CD14-positive monocyte (primary cell): ENCODE results near the gene MGAT5. TPM values are rescaled to one million over a fixed set of nuclear protein-coding genes. Genes with fewer than 3 reads are reported as not detected.

Experiments
- DNase-seq, 3 donors: peaks; one replicate each; pipeline ENCODE4 v3.0.0-alpha.2; 2011 to 2022
- H2AFZ ChIP-seq: 2 replicates; pipeline ENCODE4 v1.6.0; 2012; ENCODE audit warnings: mild to moderate bottlenecking, low read depth, low read length, inconsistent platforms; ENCODE audit not compliant: insufficient read depth, poor library complexity, severe bottlenecking
- H3K27ac ChIP-seq, 2 donors: 1 replicate in 1 of 2; 2 replicates in 1 of 2; pipeline ENCODE4 v1.5.1; 2012 to 2013; ENCODE audit warnings: low read length in 2 of 2, control low read depth in 1 of 2, inconsistent platforms in 1 of 2, low read depth in 1 of 2, mild to moderate bottlenecking in 1 of 2
- H3K27me3 ChIP-seq, 2 donors: one replicate each; pipeline versions ENCODE4 v1.6.0 to v1.6.1; 2011 to 2013; ENCODE audit warnings: low read length in 2 of 2; ENCODE audit not compliant: control insufficient read depth in 2 of 2, insufficient read depth in 2 of 2
- H3K36me3 ChIP-seq, 2 donors: replicated peaks in 1 of 2; 1 replicate in 1 of 2; 2 replicates in 1 of 2; pipeline versions ENCODE4 v1.5.1 to v1.6.1; 2012 to 2013; ENCODE audit warnings: low read length in 2 of 2, control low read depth in 1 of 2, inconsistent platforms in 1 of 2, mild to moderate bottlenecking in 1 of 2; ENCODE audit not compliant: insufficient read depth in 2 of 2, control insufficient read depth in 1 of 2
- H3K4me1 ChIP-seq, 2 donors: 1 replicate in 1 of 2; 2 replicates in 1 of 2; pipeline versions ENCODE4 v1.5.1 to v1.6.1; 2012 to 2013; ENCODE audit warnings: low read length in 2 of 2, control low read depth in 1 of 2, inconsistent platforms in 1 of 2, mild to moderate bottlenecking in 1 of 2, moderate library complexity in 1 of 2; ENCODE audit not compliant: insufficient read depth in 2 of 2, control insufficient read depth in 1 of 2
- H3K4me2 ChIP-seq: replicated peaks from 2 replicates; pipeline ENCODE3; 2012; ENCODE audit warnings: low read length, moderate library complexity, mild to moderate bottlenecking; ENCODE audit not compliant: poor library complexity, severe bottlenecking; ENCODE audit errors: extremely low read depth
- H3K4me3 ChIP-seq, 3 experiments: fragments of 200-600 bp in 1 of 3; sonication (generic) in 1 of 3; replicated peaks in 1 of 3; 1 replicate in 2 of 3; 2 replicates in 1 of 3; pipeline ENCODE4 v1.5.1; 2011 to 2013; ENCODE audit warnings: low read length in 3 of 3, mild to moderate bottlenecking in 3 of 3, control low read depth in 2 of 3, low read depth in 2 of 3, inconsistent platforms in 1 of 3, moderate library complexity in 1 of 3
- H3K79me2 ChIP-seq: 2 replicates; pipeline ENCODE4 v1.6.0; 2012; ENCODE audit warnings: mild to moderate bottlenecking, control low read depth, inconsistent platforms, low read length, moderate library complexity; ENCODE audit not compliant: insufficient read depth
- H3K9ac ChIP-seq: 2 replicates; pipeline ENCODE4 v1.6.0; 2017; ENCODE audit warnings: low read length, mild to moderate bottlenecking; ENCODE audit not compliant: insufficient read depth, poor library complexity, severe bottlenecking
- H3K9me3 ChIP-seq, 2 donors: replicated peaks in 1 of 2; 1 replicate in 1 of 2; 2 replicates in 1 of 2; pipeline versions ENCODE4 v1.5.1 to v1.6.1; 2012 to 2013; ENCODE audit warnings: low read length in 2 of 2, control low read depth in 1 of 2; ENCODE audit not compliant: control insufficient read depth in 1 of 2, insufficient read depth in 1 of 2
- H4K20me1 ChIP-seq: 2 replicates; pipeline ENCODE4 v1.6.0; 2012; ENCODE audit warnings: mild to moderate bottlenecking, low read length, control low read depth, moderate library complexity; ENCODE audit not compliant: insufficient read depth
- H3K27ac Mint-ChIP-seq, 7 donors: one replicate each; pipeline ENCODE4 v1.8.0; 2020; ENCODE audit warnings: mild to moderate bottlenecking in 7 of 7, mixed read lengths in 7 of 7, moderate library complexity in 6 of 7, inconsistent platforms in 2 of 7
- H3K27me3 Mint-ChIP-seq, 3 donors: one replicate each; pipeline ENCODE4 v1.8.0; 2021 to 2022; ENCODE audit warnings: low read depth in 3 of 3, mild to moderate bottlenecking in 3 of 3, mixed read lengths in 3 of 3, moderate library complexity in 3 of 3, inconsistent platforms in 1 of 3
- H3K36me3 Mint-ChIP-seq, 2 donors: one replicate each; pipeline ENCODE4 v1.8.0; 2020; ENCODE audit warnings: mixed read lengths in 2 of 2, inconsistent platforms in 1 of 2, mild to moderate bottlenecking in 1 of 2
- H3K4me1 Mint-ChIP-seq: one replicate; pipeline ENCODE4 v1.8.0; 2020; ENCODE audit warnings: mild to moderate bottlenecking, mixed read lengths
- H3K4me3 Mint-ChIP-seq, 2 donors: one replicate each; pipeline ENCODE4 v1.8.0; 2020; ENCODE audit warnings: mild to moderate bottlenecking in 2 of 2, mixed read lengths in 2 of 2, moderate library complexity in 1 of 2
- H3K9me3 Mint-ChIP-seq, 7 donors: one replicate each; pipeline ENCODE4 v1.8.0; 2020 to 2022; ENCODE audit warnings: mixed read lengths in 7 of 7, mild to moderate bottlenecking in 6 of 7, moderate library complexity in 6 of 7, inconsistent platforms in 2 of 7
- CTCF ChIP-seq: fragments of 200-600 bp; IDR thresholded peaks from one replicate; pipeline ENCODE4 v1.8.0; 2022; ENCODE audit warnings: antibody characterized with exemption, mild to moderate bottlenecking
- WGBS: methylation state at CpG from one replicate; pipeline ENCODE4 v1.1.5; 2013; ENCODE audit warnings: missing lambda C conversion rate; ENCODE audit not compliant: insufficient coverage; 5-methylcytosine and 5-hydroxymethylcytosine counted together
- intact Hi-C, 2 donors: fragments of 100-400 bp; cut with micrococcal nuclease; formaldehyde crosslinking; loops; one replicate each; pipeline versions ENCODE4 v1.15.0 to v1.15.1; 2023
- polyA plus RNA-seq, 3 donors: library from polyadenylated mRNA; depleted of rRNA in 1 of 3; unstranded in 2 of 3; stranded (reverse) in 1 of 3; fragments of 300-500 nt in 2 of 3; fragments of >200 nt in 1 of 3; fragmentation: Illumina TruSeq in 2 of 3; gene quantifications; 1 replicate in 2 of 3; 2 replicates in 1 of 3; pipeline ENCODE4 v1.2.3, GENCODE V29; 2012 to 2021

The MGAT5 gene
- polyA plus RNA-seq, 3 donors: 1.9 to 6.6 (median 2.4) TPM

- Histone ChIP-seq H3K27ac (no peak overlapping the region), H2AFZ (no peak overlapping the region), H3K4me2 (no peak overlapping the region), H3K4me3 (no peak overlapping the region), H4K20me1 (no peaks in the 10 kb centered on the region), H3K36me3 (peaks cover 9 to 47% of the 10 kb centered on the region in 2 donors), H3K4me1 (no peaks in the 10 kb centered on the region), H3K79me2 (no peaks in the 10 kb centered on the region), H3K27me3 (no peaks in the 10 kb centered on the region), H3K9me3 (no peaks in the 10 kb centered on the region), H3K9ac (no peak overlapping the region)
- no peaks in the 10 kb centered on the region for H3K27me3 Mint-ChIP-seq
- intact Hi-C loops: no loop called here
- 100% methylated on average over 1 of the region's 9 CpGs for WGBS
- peaks cover 38 to 46% of the 10 kb centered on the region in 2 donors for H3K36me3 Mint-ChIP-seq
- TF ChIP-seq CTCF: no peak
- no peak for DNase-seq
- H3K27ac Mint-ChIP-seq: no peak overlapping the region
- no peaks in the 10 kb centered on the region for H3K9me3 Mint-ChIP-seq
- H3K4me3 Mint-ChIP-seq: no peak overlapping the region
- no peaks in the 10 kb centered on the region for H3K4me1 Mint-ChIP-seq
Measured at GRCh38 chr2:134344954-134345697, 91.3 kb downstream of the MGAT5 start.

GRCh38 chr2:134346141-134346540 is 92.3 kb downstream of the MGAT5 start:
- Histone ChIP-seq H3K4me1 (no peaks in the 10 kb centered on the region), H2AFZ (no peak overlapping the region), H3K27me3 (no peaks in the 10 kb centered on the region), H3K79me2 (no peaks in the 10 kb centered on the region), H4K20me1 (no peaks in the 10 kb centered on the region), H3K9ac (no peak overlapping the region), H3K36me3 (peaks cover 15 to 56% of the 10 kb centered on the region in 2 donors), H3K4me2 (no peak overlapping the region), H3K9me3 (no peaks in the 10 kb centered on the region), H3K4me3 (no peak overlapping the region), H3K27ac (no peak overlapping the region)
- Mint-ChIP-seq H3K27me3 (no peaks in the 10 kb centered on the region), H3K9me3 (no peaks in the 10 kb centered on the region), H3K27ac (no peak overlapping the region), H3K4me3 (no peak overlapping the region), H3K4me1 (no peaks in the 10 kb centered on the region), H3K36me3 (peaks cover 47 to 51% of the 10 kb centered on the region in 2 donors)
- no peak for DNase-seq
- TF ChIP-seq CTCF: no peak
- intact Hi-C loops: no loop called here
- 100% methylated on average over 1 of the region's 4 CpGs for WGBS
